A673 (cell line): ENCODE data around the gene RIT1.

Source experiments
- EZH2 ChIP-seq: fragments of 200-600 bp; sonication (generic); IDR thresholded peaks from 2 replicates; pipeline ENCODE4 v1.6.1; 2017; ENCODE audit warnings: borderline replicate concordance, low read depth, mild to moderate bottlenecking, mixed read lengths, antibody characterized with exemption, low read length; ENCODE audit not compliant: poor library complexity, severe bottlenecking
- TF ChIP-seq, protein P1 (sequence below): fragments of 300-800, 200-600 bp; sonication (generic); conservative IDR thresholded peaks from 2 replicates; pipeline ENCODE4 v1.5.1; 2017; ENCODE audit warnings: low read depth, mild to moderate bottlenecking, antibody characterized with exemption, low read length, moderate library complexity, mixed read lengths

DNA sequence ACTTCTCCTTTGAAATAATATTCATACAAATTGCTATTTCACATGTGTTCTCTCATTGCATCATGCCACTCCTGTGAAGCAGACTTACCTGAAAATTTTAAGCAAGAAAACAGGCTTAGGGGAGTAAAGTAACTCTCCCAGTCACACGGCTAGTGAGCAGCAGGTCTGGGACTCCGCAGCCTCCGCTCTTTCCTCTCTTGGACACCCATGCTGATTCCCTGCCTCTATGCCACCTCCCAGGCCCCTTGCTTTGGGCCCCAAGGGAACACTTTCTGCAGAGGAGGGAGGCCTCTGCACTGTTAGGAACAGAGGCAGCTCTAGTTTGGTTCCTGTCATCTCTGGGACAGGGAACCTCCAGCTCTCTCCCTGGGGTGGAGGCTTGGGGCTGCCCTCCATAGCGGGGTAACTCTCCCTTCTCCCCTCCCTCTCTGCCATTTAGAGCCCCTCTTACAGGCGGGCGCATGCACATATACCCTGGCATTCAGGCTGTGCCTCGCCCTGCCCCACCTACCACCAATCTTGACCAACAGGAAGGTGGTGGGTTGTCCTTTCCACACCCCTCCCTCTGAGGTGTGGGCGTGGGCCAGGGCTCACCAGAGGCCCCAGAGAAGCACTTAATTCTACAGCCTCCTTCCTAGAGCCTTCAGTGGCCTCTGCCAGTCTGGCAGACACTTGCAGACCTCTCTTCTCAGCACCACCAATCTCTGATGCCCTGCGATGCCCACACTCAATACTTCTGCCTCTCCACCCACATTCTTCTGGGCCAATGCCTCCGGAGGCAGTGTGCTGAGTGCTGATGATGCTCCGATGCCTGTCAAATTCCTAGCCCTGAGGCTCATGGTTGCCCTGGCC lies 30.1 kb upstream of the RIT1 start, which contains the start of gene RXFP4:
- TF ChIP-seq, protein P1, sequence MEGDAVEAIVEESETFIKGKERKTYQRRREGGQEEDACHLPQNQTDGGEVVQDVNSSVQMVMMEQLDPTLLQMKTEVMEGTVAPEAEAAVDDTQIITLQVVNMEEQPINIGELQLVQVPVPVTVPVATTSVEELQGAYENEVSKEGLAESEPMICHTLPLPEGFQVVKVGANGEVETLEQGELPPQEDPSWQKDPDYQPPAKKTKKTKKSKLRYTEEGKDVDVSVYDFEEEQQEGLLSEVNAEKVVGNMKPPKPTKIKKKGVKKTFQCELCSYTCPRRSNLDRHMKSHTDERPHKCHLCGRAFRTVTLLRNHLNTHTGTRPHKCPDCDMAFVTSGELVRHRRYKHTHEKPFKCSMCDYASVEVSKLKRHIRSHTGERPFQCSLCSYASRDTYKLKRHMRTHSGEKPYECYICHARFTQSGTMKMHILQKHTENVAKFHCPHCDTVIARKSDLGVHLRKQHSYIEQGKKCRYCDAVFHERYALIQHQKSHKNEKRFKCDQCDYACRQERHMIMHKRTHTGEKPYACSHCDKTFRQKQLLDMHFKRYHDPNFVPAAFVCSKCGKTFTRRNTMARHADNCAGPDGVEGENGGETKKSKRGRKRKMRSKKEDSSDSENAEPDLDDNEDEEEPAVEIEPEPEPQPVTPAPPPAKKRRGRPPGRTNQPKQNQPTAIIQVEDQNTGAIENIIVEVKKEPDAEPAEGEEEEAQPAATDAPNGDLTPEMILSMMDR = no peak
- TF ChIP-seq EZH2 = no peak
